PC-9 (cell line): ENCODE results near the gene KIF15. TPM values are rescaled to one million over a fixed set of nuclear protein-coding genes. Genes with fewer than 3 reads are reported as not detected.
A peak's percentile ranks its signal among the peaks of the same experiment; 100 is the strongest.

Experiments used
- Bru-seq: library from RNA; stranded (reverse); fragments of 400-500 nt; gene quantifications from one replicate; lab custom pipeline; 2021; lab: Mats Ljungman, UMichigan
- BruChase-seq, 2 experiments: library from RNA; stranded (reverse); fragments of 400-500 nt; gene quantifications; one replicate each; lab custom pipeline; 2021; lab: Mats Ljungman, UMichigan
- BruUV-seq: library from RNA; stranded (reverse); fragments of 400-500 nt; replicated peaks from 2 replicates; lab custom pipeline; 2021; lab: Mats Ljungman, UMichigan
- CTCF ChIA-PET: fragments of 300-600 bp; sonication (Branson Sonifier 250); formaldehyde crosslinking; loops from one replicate; lab custom pipeline; 2022; ENCODE audit warnings: antibody characterized with exemption; lab: Charles Lee
- POLR2A ChIA-PET: fragments of 300-600 bp; sonication (Branson Sonifier 250); formaldehyde crosslinking; loops from one replicate; lab custom pipeline; 2022; ENCODE audit warnings: antibody characterized with exemption; ENCODE audit not compliant: unreplicated experiment; lab: Charles Lee
- DNase-seq, 2 experiments: peaks; one replicate each; pipeline versions ENCODE4 v3.0.0 to v3.0.0-alpha.2; 2015 to 2022; ENCODE audit warnings: mixed read lengths in 1 of 2
- H2AFZ ChIP-seq: fragments of 200-600 bp; sonication (generic); 2 replicates; pipeline ENCODE4 v1.8.1; 2017; ENCODE audit warnings: antibody characterized with exemption
- H3F3A ChIP-seq: fragments of 200-600 bp; sonication (generic); 2 replicates; pipeline ENCODE4 v1.8.1; 2017; ENCODE audit warnings: antibody characterized with exemption, mild to moderate bottlenecking, low read depth; ENCODE audit not compliant: insufficient read depth
- H3K27ac ChIP-seq: fragments of 200-600 bp; sonication (generic); 2 replicates; pipeline ENCODE4 v1.6.1; 2016; ENCODE audit warnings: mixed run types
- H3K27me3 ChIP-seq: fragments of 200-600 bp; sonication (generic); 2 replicates; pipeline ENCODE4 v1.6.1; 2016; ENCODE audit warnings: low read depth, mixed run types; ENCODE audit not compliant: insufficient read depth
- H3K36me3 ChIP-seq: fragments of 200-600 bp; sonication (generic); 2 replicates; pipeline ENCODE4 v1.6.1; 2016; ENCODE audit warnings: low read depth, mixed run types
- H3K4me1 ChIP-seq: fragments of 200-600 bp; sonication (generic); replicated peaks from 2 replicates; pipeline ENCODE4 v1.6.1; 2016; ENCODE audit warnings: mixed run types; ENCODE audit not compliant: insufficient read depth
- H3K4me2 ChIP-seq: fragments of 200-600 bp; sonication (generic); 2 replicates; pipeline ENCODE4 v1.6.1; 2017; ENCODE audit warnings: mixed run types
- H3K4me3 ChIP-seq: fragments of 200-600 bp; sonication (generic); 2 replicates; pipeline ENCODE4 v1.6.1; 2016; ENCODE audit warnings: mixed run types
- H3K79me2 ChIP-seq: fragments of 200-600 bp; sonication (generic); 2 replicates; pipeline ENCODE4 v1.6.1; 2017; ENCODE audit warnings: low read depth, mixed run types
- H3K9me2 ChIP-seq: fragments of 200-600 bp; sonication (generic); 2 replicates; pipeline ENCODE4 v1.8.1; 2017; ENCODE audit warnings: mild to moderate bottlenecking; ENCODE audit not compliant: insufficient read depth
- H3K9me3 ChIP-seq: fragments of 200-600 bp; sonication (generic); 2 replicates; pipeline ENCODE4 v1.8.1; 2016; ENCODE audit warnings: low read depth; ENCODE audit not compliant: insufficient read depth
- H4K20me1 ChIP-seq: fragments of 200-600 bp; sonication (generic); 2 replicates; pipeline ENCODE4 v1.8.1; 2017; ENCODE audit not compliant: insufficient read depth
- CTCF ChIP-seq: fragments of 200-600 bp; sonication (generic); conservative IDR thresholded peaks from 2 replicates; pipeline ENCODE4 v1.6.1; 2017; ENCODE audit warnings: mixed run types, antibody characterized with exemption, mild to moderate bottlenecking, moderate library complexity
- EZH2 ChIP-seq: fragments of 200-600 bp; sonication (generic); IDR thresholded peaks from 2 replicates; pipeline ENCODE4 v1.8.0; 2017; ENCODE audit warnings: antibody characterized with exemption, low read depth
- intact Hi-C: fragments of 100-400 bp; cut with micrococcal nuclease; formaldehyde crosslinking; loops from one replicate; pipeline ENCODE4 v1.10.0; 2022; ENCODE audit not compliant: unreplicated experiment
- long read RNA-seq: library from polyadenylated mRNA; stranded (forward); transcript quantifications from one replicate; pipeline ENCODE4 v2.0.0, GENCODE V29; 2022
- total RNA-seq: library from RNA; stranded (reverse); gene quantifications from 2 replicates; pipeline ENCODE4 v1.2.3, GENCODE V29; 2021

KIF15 gene
- 16.5 and 25.8 TPM in 2 replicates for total RNA-seq
- Bru-seq, nascent RNA, result percentile 81 among the genes with signal in this experiment
- BruChase-seq, experiment 1, labeled RNA remaining after a 2-hour chase, result percentile 67 among the genes with signal in this experiment
- BruChase-seq, experiment 2, labeled RNA remaining after a 6-hour chase, result percentile 74 among the genes with signal in this experiment
- long read RNA-seq, full-length matches to known transcripts, result 18 of 33 reads
- long read RNA-seq, partial matches to known transcripts, result 2 of 33 reads
- long read RNA-seq, other reads (novel, unspliced or antisense), result 13 of 33 reads

DNA sequence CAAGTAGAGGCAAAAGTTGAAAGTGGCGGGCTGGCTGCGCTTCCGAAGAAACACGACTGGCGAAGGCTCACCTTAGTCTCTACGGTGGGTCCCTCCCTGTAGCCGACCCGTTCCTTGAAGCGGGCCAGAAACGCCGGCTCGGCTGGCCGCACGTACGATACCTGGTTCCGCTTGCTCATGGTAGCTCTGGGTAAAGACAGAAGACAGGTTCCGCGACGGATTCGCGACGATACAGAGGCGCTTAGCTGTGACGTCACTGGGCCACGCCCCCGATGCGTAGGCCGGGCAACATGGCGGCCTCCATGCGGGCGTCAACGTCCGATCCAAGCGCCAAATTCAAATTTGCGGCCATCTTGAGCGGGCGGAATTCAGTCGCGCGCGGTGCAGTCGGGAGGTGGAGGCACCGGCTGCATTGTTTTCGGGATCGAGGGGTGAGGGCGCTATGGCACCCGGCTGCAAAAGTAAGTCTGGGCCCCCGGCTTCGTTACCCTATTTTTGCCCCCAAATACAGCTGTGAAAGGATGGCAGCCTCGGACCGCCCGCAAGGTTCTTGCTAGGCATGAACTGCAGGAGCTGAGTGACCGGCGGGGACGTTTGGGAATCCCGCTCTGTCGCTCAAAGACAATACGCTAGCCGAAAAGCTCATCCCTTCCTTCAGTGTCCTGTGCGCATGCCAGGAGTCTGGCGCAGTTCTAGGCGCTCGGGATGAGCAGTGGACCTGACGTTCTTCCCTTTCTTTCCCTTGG, at the start of gene KIF15, which contains the start of gene KIAA1143:
KIF15 (plus strand) TSS at position 371 of the 746 bp plus-strand sequence; CDS start at position 443, 72 bp downstream.
KIAA1143 (minus strand) TSS at position 196 of the 746 bp plus-strand sequence; CDS start at position 179, 17 bp downstream.
- ChIA-PET POLR2A (interaction anchor here (0.6 to 0.7 kb wide), 7 partner anchors 32 to 1911 kb away, joined by 3 to 6 read pairs (median 4); partner anchors contain the start of genes ANO10 and ZNF501), CTCF (interaction anchor here (0.7 kb wide), 1 partner anchor 123 kb away, joined by 3 read pairs; no protein-coding TSS in a partner anchor)
- peaks cover 5% of the 10 kb centered on the region; the same call in 1 of the 2 replicates for H3K4me1 ChIP-seq
- H3F3A ChIP-seq, result no peaks in the 10 kb centered on the region
- DNase-seq, result peak; percentile 87 to 92
- H3K27me3 ChIP-seq, result no peaks in the 10 kb centered on the region
- BruUV-seq, result TSS peak; percentile 80
- peaks cover 47% of the 10 kb centered on the region for H3K79me2 ChIP-seq
- H3K36me3 ChIP-seq, result peaks cover 23% of the 10 kb centered on the region; the same call in 1 of the 2 replicates
- intact Hi-C loops, result loop anchor here (1.0 kb wide), 1 partner anchor 32 kb away; the partner anchor contains the start of gene ZNF501
- H3K9me3 ChIP-seq, result peaks cover 26% of the 10 kb centered on the region
- TF ChIP-seq CTCF, result no peak
- no peak for TF ChIP-seq EZH2
- peak within 1 kb of the TSS; percentile 91 for H3K4me2 ChIP-seq
- H3K9me2 ChIP-seq, result no peaks in the 10 kb centered on the region
- no peaks in the 10 kb centered on the region for H4K20me1 ChIP-seq
- H2AFZ ChIP-seq, result peak within 1 kb of the TSS; percentile 99
- peak within 1 kb of the TSS; percentile 47 for H3K27ac ChIP-seq
- H3K4me3 ChIP-seq, result peak within 1 kb of the TSS; percentile 63

DNA sequence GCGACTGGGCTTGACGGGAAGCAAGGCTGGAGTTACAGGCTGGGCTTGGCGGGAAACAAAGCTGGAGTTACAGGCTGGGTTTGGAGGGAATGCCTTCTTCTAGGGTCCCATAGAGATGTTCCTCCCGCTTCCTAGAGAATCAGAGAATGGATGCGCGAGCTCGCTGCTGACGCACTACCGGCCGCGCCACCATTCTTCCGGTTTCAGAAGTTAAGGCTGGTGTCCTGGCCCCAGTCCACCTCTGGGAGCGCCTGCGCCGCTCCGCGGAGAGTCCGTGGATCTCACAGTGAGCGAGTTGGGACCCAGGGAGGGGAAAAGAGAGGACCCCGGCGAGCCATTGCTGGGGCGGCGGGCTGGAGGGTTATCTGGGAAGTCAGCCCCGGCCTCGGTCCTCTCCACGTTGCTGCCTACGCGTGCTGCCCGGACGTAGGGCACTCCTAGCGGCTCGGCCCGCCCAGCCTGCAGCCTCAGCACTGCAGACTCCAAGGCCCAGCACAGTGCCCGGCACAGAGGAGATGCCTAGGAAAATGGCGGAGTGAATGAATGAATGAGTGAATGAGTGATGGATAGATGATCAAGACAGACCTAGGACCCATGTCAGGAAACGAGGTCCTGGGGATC, 49.0 kb upstream of the KIF15 start, which contains the start of gene ZNF502:
ZNF502 (plus strand) TSS at position 206 of the 621 bp plus-strand sequence. CDS start 7,602 bp downstream, outside the sequence.
- Histone ChIP-seq H3K27ac (no peak within 1 kb of the TSS), H3K4me3 (peak within 1 kb of the TSS; percentile 94), H3K27me3 (peaks cover 35% of the 10 kb centered on the region), H3K4me1 (no peaks in the 10 kb centered on the region), H3K36me3 (0 out of 2 replicates have a peak, but pooled peaks cover 4% of the 10 kb centered on the region), H3K4me2 (peak within 1 kb of the TSS; percentile 93), H2AFZ (peak within 1 kb of the TSS; percentile 98), H4K20me1 (no peaks in the 10 kb centered on the region), H3K9me2 (no peaks in the 10 kb centered on the region), H3K79me2 (no peaks in the 10 kb centered on the region), H3F3A (no peaks in the 10 kb centered on the region), H3K9me3 (peaks cover 35% of the 10 kb centered on the region)
- TF ChIP-seq CTCF (0 out of 2 replicates have a peak, but pooled peaks have one; percentile 29), EZH2 (no peak)
- peak; percentile 69 to 71 for DNase-seq
- CTCF ChIA-PET, result no interaction called here
- TSS peak; percentile 72 for BruUV-seq
- POLR2A ChIA-PET, result interaction anchor here (0.7 to 1.0 kb wide), 2 partner anchors 17 to 635 kb away, joined by 3 to 14 read pairs; partner anchors contain the start of gene ZNF501
- intact Hi-C loops, result loop anchor here (1.0 to 2.0 kb wide), 2 partner anchors 17 to 64 kb away; partner anchors contain the start of genes ZNF35 and ZNF501
